Activated CD4-positive, alpha-beta T cell treated with anti-CD3 and anti-CD28 coated beads, Interleukin-2, amount 50 U/mL, for 48 hours (primary cell): ENCODE data around the gene MRPL32.
"Not testable (repeated sequence)": the region's sequence is repeated elsewhere in the genome, so short reads cannot be mapped to it uniquely, and the experiment has no call there.

Experiments
- DNase-seq, 2 experiments: peaks; one replicate each; pipeline ENCODE4 v3.0.0-alpha.2; 2020

The MRPL32 gene

DNA sequence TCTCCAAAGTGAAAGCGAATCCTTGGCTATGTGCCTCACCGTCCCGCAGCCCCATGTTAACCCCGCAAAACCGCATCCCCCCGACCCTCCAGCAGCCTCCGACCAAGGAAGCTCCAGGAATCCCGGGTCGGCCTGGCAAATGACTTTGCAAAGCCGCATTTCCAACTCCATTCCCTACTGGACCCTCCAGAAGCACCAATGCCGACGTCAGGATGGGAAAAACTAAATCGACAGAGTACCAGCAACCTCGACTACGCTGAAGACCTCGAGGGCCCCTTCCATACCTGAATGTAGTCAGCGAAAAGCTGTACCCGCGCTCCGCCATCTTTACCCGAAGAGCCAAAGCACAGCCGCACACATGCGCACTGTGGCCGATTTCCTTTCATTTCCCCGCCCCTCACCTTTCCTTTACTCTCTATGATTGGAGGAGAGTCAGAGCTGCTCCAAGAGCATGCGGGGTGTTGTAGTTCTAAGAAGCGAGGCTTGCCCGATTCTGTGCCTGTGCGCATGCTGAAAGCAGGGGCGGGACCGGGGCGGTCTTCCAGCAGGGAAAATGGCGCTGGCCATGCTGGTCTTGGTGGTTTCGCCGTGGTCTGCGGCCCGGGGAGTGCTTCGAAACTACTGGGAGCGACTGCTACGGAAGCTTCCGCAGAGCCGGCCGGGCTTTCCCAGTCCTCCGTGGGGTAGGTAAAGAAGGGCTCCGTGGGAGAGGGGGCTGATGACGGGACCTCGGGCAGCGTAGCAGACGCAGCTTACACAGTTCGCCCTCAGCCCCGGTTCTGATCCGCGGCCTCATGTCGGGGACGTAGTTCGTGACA lies at the start of gene MRPL32, which contains the start of gene PSMA2:
MRPL32 (plus strand) TSS at position 543 of the 818 bp plus-strand sequence; CDS start at position 554, 11 bp downstream.
PSMA2 (minus strand) TSS at position 341 of the 818 bp plus-strand sequence; CDS start at position 325, 16 bp downstream.
- peak; percentile 91 to 94 for DNase-seq

DNA sequence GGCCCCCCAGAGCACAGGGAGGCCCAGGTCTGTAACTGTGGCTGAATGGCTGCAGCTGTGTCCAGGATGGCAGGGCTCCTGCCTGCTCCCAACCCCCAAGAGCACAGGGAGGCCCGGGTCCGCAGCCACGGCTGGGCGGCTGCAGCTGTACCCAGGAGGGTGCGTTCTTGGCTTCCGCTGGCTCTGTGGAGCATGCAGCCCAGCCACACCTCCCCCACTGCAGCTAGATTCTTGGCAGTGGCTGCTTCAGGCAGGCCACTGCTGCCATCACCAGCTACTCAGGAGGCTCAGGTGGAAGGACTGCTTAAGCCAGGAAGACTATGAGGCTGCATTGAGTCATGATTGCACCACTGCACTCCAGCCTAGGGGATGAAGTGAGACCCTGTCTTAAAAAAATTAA lies 48.2 kb upstream of the MRPL32 start:
- no peak for DNase-seq

DNA sequence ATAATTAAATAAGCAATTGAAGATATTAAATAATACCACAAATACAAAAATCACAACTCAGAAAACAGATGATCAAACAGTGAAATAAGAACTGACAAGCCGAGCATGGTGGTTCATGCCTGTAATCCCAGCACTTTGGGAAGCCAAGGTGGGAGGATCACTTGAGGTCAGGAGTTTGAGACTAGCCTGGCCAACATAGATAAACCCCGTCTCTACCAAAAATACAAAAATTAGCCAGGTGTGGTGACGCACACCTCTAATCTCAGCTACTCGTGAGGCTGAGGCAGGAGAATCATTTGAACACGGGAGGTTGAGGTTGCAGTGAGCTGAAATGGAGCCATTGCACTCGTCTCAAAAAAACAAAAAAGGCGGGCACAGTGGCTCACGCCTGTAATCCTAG lies 47.0 kb upstream of the MRPL32 start:
- DNase-seq, result not testable (repeated sequence)

DNA sequence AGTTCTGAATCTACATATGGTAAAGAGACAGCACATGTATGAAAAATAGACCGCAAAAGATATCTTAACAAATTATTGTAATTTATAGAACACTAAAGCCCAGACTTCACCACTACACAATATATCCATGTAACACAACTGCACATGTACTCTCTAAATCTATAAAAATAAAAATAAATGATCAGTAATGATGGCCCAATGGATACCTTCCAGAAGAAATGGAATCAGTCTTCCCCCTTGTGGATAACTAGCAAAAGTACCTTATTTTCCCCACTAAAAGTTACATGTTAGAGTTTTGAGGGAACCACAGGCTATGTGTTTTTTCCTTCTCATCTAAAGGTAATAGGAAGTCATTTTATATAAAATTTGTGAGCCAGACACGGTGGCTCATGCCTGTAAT lies 46.0 kb upstream of the MRPL32 start:
- DNase-seq, result no peak

DNA sequence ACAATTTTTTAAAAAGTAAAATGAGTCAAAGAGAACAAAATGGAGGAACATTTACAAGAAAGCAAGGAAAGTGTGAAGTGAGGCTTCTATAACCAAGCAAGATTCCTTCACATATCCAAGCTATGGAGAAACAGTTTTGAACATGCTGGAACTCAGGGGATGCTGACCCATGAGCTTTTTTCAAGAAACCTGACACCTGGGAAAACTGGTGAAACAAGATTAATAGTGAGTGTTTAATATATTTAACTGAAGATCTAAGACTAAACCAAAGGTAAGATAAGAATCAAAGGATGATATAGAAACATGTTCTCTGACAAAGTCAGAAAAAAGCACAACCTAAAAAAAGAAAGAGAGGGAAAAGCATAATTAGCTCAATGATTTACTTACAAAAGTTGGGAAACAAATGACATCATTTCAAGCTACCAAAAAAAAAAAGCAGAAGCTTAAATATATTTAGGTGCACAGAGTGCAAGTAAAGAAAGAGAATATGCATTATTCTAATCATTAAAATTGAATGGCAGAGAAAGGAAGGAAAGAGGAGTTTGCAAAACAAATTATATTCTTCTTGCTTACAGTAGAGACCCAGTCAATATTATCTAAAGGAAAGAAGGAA lies 45.2 kb upstream of the MRPL32 start:
- no peak for DNase-seq

DNA sequence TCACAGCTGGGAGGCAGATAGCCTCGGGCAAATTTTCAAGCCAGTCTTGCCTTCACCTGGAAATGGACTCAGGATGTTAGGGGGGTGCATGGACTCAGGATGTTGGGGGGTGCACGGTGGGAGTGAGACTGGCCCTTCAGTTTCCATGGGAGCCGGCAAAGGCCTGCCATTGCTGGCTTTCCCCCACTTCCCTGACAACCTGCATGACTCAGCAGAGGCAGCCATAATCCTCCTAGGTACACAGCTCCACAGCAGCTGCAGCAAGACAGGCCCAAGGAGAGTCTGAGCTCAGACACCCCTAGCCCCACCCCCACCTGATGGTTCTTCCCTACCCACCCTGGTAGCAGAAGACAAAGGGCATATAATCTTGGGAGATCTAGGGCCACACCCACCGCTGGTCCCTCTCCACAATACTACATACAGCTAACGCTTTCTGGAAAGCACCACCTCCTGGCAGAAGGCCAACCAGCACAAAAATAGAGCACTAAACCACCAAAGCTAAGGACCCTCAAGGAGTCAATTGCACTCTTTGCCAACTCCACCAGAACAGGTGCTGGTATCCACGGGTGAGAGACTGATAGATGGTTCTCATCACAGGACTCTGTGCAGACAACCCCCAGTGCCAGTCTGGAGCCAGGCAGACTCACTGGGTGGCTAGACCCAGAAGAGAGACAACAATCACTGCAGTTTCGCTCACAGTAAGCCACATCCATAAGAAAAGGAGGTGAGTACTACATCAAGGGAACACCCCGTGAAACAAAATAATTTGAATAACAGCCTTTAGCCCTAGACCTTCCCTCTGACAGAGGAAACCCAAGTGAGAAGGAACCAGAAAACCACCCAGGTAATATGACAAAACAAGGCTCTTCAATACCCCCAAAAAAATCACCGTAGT lies 38.6 kb upstream of the MRPL32 start:
- no peak for DNase-seq

DNA sequence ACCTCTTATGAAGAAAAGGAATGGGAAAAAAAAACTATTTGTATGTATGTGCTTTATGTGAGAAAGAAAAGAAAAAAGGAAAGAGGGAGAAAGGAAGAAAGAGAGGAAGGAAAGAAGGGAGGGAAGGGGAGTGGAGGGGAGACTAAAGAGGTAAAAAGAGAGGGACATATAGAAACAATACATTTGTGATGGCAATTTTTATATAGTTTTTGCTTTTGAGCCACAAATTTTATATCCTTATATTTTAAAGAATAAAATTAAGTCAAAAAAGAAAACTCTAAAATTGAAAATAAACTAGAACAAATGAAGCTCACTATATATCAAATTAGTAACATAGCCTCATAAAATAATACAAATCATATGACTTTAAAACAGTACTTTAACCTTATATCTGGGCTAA lies 31.3 kb upstream of the MRPL32 start:
- no peak for DNase-seq

DNA sequence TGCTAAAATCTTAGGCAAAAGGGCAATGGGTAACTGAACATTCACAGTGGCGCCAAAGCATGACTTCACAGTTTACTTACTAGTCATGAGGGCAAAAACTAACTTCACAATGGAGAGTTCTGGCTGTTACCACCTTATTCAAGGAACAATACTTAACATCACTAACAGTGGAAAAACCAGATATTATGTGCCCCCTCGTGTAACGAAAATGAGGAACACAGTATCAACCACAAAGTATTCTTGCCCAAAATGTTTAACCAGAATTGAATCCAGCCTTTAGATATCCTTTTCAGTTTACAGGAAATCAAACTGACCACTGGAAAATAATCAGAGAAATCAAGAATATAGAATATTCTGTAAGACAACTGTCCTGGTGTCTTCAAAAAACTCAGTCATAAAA lies 29.8 kb upstream of the MRPL32 start:
- DNase-seq, result no peak

DNA sequence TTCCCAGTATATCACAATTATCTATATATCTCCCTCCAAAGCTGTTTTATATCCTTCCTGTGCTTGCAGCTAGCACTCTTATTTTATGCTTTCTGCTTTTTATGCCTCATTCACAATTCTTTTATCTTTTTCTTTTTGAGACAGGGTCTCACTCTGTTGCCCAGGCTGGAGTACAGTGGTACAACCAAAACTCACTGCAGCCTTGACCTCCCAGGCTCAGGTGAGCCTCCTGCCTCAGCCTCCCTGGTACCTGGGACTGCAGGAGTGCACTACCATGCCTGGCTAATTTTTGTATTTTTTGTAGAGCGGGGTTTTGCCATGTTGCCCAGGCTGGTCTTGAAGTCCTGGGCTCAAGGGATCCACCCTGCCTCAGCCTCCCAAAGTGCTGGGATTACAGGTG lies 26.0 kb upstream of the MRPL32 start:
- no peak for DNase-seq

DNA sequence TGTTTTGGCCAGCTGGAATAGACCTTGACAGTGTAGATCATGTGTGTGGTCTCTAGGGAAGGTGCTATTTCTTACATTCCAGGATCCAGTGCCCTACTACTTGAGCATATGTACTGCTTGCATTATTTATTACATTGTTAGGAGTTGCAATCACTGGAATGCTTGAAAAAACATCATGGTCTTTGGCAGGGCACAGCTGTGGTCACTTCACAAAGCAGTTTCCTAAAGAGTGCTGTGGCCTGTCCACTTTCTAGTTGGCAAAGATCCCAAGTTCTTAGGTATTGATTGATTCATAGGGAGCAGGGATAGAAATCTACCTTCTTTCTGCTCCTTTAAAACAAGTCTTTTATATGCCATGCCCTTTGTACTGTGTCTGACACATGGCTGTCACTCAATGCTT lies 24.9 kb upstream of the MRPL32 start:
- DNase-seq, result no peak

DNA sequence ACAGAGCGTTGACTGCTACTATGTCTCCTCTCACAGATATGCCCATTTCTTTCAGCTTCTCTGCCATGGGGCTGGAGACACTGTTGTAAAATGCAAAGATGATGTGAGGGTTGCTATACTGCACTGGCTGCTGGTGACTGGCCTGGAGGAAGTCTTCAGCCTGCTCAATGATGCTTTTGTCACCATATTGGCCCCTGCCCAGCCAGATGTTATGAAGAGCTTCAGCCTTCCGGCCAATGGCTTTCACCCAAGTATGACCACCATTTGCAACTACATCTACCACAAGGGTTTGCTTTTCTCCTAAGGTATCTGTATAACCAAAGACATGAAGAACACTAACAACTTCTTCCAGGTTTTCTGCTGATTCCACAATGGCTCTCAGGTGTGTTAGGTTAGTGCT lies 21.9 kb upstream of the MRPL32 start:
- no peak for DNase-seq

DNA sequence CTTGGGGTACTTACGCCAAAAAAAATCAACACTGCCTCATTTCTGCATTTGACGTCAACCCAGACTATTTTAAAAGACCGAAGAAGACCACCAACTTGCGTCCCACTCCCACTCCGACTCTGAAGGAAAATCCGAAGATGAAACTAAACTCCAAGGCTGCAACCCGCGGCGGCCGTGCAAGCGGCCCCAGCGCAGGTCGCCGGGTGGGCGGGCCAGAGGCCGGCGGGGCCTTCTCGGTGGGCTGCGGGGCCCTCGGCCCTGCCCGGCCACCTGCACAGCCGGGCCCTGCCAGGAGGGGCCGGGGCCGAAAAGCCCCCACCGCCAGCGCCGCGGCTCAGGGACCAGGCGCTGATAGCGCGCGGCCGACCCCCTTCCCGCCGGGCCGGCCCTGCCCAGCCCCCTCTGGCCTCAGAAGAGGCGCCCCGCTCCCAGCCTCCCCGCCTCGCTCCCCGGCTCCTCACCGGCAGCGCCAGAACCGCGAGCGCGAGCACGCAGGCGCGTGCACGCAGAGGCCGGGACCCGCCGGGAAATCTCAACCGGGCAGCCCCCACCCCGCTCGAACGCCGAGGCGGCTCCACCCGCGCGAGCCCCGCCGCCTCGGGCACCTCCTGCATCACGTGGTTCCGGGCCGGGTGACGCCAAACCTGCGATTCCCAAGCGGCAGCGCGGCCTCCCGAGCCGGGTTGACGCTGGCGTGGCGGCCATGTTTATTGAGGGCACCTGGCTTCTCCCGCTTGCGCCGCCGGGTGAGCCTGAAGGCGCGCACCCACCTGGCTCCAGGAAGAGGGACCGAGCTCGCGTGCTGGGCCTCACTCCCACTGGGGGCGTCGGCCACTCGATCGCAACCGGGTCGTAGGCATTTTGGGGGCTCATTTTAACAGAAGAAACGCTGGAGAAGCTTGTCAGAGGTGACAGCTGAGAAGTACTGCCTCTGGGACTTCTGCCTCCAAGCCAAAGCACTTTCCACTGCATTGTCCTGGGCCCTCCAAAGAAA lies 20.4 kb upstream of the MRPL32 start, which contains the start of gene C7orf25:
C7orf25 (minus strand) TSS at position 617 of the 994 bp plus-strand sequence. CDS start 1,170 bp downstream, outside the sequence.
- peak; percentile 94 to 96 for DNase-seq

DNA sequence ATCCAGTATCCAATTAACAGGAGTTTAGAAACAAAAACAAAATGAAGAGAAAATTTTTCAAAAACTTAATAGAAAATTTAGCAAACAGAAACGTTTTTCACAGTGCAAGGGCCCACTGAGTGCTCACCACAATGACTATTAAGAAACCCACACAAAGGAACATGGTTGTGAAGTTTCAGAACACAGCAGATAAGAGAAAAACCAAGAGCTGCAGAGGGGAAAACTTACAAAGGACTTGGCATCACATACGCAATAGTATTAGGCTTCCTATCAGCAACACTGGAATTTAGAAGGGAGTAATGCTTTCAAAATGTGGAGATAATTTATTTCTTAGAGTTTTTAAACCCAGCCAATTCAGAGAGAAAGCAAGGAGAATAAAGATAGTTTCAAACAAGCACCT lies 18.6 kb upstream of the MRPL32 start:
- DNase-seq, result no peak

DNA sequence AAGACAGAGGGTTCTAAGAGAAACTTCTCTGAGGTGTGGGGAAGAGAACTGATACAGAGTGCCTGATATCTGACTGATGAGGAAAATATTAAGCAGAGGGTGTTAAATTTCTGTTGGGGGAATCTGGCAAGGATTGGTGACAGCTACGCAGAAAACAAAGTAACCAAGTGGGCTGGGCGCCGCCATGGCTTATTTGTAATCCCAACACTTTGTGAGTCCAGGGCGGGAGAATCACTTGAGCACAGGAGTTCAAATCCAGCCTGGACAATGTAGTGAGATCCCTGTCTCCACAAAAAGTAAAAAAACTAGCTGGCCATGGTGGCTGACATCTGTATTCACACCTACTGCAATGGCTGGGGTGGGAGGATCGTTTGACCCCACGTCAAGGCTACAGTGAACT lies 18.2 kb upstream of the MRPL32 start:
- DNase-seq, result no peak

DNA sequence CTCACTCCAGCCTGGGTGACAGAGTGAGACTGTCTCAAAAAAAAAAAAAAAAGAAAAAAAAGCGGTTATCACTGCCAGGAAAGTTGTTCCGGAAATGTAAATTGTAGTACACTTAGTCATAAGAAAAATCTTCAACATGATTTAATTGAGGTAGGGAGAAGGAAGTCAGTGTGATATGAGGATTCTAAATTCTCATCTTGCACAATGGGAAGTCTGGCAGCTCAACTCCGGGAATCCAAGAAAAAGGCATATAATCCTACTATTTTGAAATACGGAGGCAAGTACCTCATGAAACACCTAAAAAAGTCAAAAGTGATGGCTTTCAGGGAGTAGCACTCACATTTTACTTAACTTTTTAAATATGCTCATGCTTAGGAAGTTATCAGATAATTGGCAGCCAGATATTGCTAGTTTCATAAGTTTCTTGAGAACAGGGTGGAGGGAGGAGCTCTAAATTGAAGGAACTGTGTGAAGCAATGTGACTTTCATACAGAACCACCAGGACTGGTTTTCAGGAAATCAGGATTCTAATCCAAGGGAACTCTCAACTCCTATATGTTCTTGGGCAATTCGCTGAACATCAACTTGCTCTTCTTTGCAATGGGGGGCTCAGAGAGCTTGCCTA lies 17.6 kb upstream of the MRPL32 start:
- no peak for DNase-seq

DNA sequence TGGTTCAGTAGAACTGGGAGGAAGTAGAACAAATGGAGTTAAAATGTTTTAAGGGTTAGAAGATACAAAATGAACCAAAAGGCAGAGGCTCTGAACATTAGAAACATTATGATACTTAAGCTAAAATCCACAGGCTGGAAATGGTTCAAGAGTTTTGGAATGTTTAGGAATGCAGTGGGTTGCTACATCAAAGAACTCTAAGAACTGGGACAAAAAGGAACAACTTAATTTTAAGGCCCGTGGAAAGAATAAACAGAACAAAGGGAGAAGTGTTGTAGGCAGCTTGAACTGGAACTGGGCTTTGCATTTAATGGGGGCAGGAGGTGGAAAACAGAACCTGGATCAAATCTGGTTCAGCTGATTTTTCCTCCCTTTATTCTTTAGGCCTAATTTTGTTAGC lies 16.8 kb upstream of the MRPL32 start:
- DNase-seq, result no peak

DNA sequence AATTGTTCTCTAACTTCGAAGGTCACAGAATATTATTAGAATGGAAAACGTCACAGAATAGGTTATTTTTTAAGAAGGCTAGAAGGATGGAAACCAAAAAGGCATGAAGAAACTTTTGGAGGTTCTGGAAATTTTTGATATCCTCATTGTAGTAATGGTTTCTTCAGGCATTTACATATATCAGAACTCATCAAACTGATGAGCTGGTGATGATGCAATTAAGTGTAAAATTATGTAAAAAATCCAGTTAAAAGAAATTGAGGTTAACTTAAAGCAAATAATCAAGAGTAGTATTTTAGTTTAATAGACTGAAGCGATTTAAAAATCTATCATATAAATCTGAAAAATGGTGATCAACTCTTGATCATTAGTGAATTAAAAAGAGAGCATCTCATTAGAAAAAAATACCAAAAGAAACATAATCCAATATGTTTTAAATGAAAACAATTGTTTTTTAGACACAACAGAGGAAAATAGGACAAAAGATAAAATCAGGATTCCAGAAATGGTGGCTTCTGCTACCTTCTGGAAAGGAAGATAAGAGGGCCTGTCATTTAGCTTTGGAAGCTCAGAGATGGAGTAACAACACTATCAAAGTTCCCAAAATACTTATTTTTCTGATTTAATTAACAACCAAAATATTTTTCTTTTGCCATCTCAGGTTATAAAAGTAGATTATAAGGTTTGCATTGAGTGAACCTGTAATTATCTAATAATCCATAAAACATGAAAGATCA lies 10.0 kb upstream of the MRPL32 start:
- no peak for DNase-seq

DNA sequence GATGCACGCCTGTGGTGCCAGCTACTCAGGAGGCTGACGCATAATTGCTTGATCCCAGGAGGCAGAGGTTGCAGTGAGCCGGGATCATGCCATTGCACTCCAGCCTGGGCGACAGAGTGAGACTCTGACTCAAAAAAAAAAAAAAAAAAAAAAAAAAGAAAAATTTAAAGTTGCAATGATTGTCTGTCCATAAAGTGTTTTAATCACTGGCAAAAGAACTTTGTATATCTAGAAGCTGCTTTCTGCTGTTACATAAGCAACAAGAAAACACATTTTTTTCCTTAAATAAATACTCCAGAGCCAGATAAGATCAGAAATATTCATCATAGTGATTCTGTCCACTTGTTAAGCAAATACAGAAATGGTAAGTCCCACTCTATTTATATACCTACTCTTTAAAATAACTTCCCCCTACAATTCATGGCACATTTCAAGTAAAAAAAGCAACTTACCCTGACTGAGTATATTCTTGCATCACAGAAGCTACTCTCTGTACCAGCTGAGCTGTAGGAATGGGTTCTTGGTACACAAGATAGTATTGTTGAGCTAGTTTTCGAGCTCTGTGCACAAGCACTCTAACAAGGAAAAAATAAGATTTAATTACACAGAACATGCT lies 7.8 kb upstream of the MRPL32 start:
- DNase-seq, result no peak

DNA sequence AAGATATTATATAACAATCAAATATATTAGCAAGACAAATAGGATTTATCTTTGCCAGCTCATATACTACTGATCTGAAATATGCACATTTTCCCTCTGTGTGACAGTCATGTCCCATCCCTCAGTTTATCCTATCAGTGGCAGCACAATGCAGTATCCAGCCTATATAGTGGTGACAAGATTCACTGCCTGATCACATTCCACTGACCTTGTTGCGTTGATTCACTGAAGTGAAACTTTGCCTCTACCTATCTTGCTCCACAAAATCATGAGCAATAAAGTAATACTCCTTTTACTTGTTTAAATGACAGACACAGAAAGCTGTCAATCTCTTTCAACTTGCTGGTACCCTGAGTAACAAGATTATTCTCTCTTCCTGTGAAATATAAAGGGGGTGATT lies 6.5 kb upstream of the MRPL32 start:
- DNase-seq, result no peak

DNA sequence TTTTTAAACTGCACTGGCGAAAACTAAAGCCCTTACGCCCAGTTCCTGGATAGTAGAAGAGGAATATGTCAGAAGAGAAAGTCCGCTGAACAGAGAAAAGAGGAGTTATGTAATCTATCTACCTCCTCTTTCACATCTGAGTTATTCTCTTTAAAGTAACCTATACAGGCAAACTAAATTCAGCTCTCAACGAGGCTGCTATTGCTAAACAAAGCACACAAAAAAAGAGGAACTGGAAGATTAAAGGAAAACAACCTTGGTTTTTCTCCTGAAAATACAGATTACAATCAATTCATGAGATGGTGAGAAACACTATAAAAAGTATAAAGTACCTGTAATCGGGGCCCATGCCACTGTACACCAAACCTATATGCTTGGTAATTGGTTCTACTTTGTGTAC lies 6.0 kb upstream of the MRPL32 start:
- no peak for DNase-seq
